Osteoblast (primary cell): ENCODE data around the gene IL4I1. TPM values are rescaled to one million over a fixed set of nuclear protein-coding genes. Genes with fewer than 3 reads are reported as not detected.

Experiments used
- DNase-seq: peaks from one replicate; pipeline ENCODE4 v3.0.0; 2011; ENCODE audit warnings: low spot score, mixed read lengths; ENCODE audit not compliant: insufficient read length; ENCODE audit errors: missing footprints
- H2AFZ ChIP-seq: 2 replicates; pipeline ENCODE4 v1.6.0; 2011; ENCODE audit warnings: mild to moderate bottlenecking, low read length
- H3K27ac ChIP-seq: 2 replicates; pipeline ENCODE4 v1.5.1; 2011; ENCODE audit warnings: mild to moderate bottlenecking, low read depth, low read length, moderate library complexity
- H3K27me3 ChIP-seq: 2 replicates; pipeline ENCODE4 v1.6.0; 2012; ENCODE audit warnings: mild to moderate bottlenecking, control low read depth, inconsistent platforms, low read length, moderate library complexity; ENCODE audit not compliant: insufficient read depth
- H3K36me3 ChIP-seq: 2 replicates; pipeline ENCODE4 v1.5.1; 2011; ENCODE audit warnings: mild to moderate bottlenecking, low read length, control low read depth, moderate library complexity; ENCODE audit not compliant: insufficient read depth
- H3K4me1 ChIP-seq: 2 replicates; pipeline ENCODE4 v1.5.1; 2011; ENCODE audit warnings: mild to moderate bottlenecking, low read length, control low read depth, moderate library complexity; ENCODE audit not compliant: insufficient read depth
- H3K4me2 ChIP-seq: 2 replicates; pipeline ENCODE4 v1.6.0; 2011; ENCODE audit warnings: mild to moderate bottlenecking, low read length; ENCODE audit not compliant: insufficient read depth
- H3K4me3 ChIP-seq: fragments of 200-600 bp; sonication (generic); 3 replicates; pipeline ENCODE4 v1.5.1; 2012; ENCODE audit warnings: mild to moderate bottlenecking, low read length, inconsistent platforms; ENCODE audit not compliant: insufficient read depth
- H3K79me2 ChIP-seq: 2 replicates; pipeline ENCODE4 v1.6.0; 2012; ENCODE audit warnings: mild to moderate bottlenecking, low read length, control low read depth, inconsistent platforms; ENCODE audit not compliant: insufficient read depth
- H3K9me3 ChIP-seq: 2 replicates; pipeline ENCODE4 v1.5.1; 2011; ENCODE audit warnings: low read depth, low read length, control low read depth
- H4K20me1 ChIP-seq: 2 replicates; pipeline ENCODE4 v1.6.0; 2012; ENCODE audit warnings: mild to moderate bottlenecking, low read length, control low read depth; ENCODE audit not compliant: insufficient read depth
- total RNA-seq: library from RNA; depleted of rRNA; stranded (reverse); fragments of >200 nt; gene quantifications from 2 replicates; pipeline ENCODE4 v1.2.3, GENCODE V29; 2012
- TF ChIP-seq, protein P1 (sequence below): IDR thresholded peaks from 2 replicates; pipeline ENCODE4 v1.5.1; 2011; ENCODE audit warnings: mild to moderate bottlenecking, low read depth, low read length, moderate library complexity; ENCODE audit errors: extremely low read depth

Gene IL4I1
- total RNA-seq, 1 donor = 1.4 TPM

DNA sequence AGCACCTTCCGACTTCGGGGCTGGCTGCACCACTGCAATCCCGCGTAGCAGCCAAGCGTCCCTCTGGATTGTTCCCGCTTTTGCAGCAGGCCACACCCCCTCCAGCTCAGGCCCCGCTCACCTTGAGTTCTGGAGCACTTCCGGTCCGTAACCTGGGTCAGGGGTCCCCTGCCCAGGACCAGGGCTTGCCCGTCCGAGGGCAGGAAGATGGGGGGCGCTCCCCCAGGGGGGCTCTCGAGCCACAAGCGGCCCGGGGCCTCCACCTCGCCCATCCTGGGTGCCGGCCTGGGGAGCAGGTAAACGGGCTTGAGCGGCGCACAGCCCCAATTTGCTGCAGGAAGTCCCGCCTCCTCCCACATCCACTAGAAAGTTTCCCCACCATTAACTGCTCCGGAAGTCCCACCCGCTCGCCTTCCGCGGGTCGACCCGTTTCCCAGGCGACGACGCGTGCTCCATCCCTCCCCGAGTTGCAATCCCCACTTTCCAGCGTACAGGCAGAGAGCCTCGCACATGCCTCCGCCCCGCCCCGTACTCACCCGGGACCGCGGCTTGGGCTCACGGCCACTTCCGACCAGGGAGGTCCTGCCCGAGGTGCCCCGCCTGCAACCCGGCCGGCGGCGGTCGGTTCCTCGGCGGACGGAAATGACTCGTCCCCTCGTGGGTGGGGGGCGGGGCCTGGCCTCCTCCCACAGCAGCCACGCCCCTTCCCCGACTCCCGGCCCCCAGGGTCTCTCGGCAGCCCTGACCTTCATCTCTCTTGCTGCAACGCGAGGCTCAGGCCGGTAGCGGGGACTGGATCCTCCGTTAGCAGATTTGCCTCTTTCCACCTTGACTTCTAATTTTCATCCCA, 29.5 kb downstream of the IL4I1 start, which contains the start of gene PNKP:
Gene PNKP (minus strand): TSS at position 644 of the 850 bp plus-strand sequence. CDS start 372 bp downstream, at position 272.
- H2AFZ ChIP-seq = peak within 1 kb of the TSS; percentile 87
- H4K20me1 ChIP-seq = peaks cover 23% of the 10 kb centered on the region
- peak within 1 kb of the TSS; percentile 94 for H3K4me2 ChIP-seq
- peaks cover 59% of the 10 kb centered on the region for H3K79me2 ChIP-seq
- H3K27me3 ChIP-seq = no peaks in the 10 kb centered on the region
- peaks cover 37% of the 10 kb centered on the region for H3K36me3 ChIP-seq
- H3K4me3 ChIP-seq = peak within 1 kb of the TSS; percentile 95
- DNase-seq = peak; percentile 99
- TF ChIP-seq, protein P1, sequence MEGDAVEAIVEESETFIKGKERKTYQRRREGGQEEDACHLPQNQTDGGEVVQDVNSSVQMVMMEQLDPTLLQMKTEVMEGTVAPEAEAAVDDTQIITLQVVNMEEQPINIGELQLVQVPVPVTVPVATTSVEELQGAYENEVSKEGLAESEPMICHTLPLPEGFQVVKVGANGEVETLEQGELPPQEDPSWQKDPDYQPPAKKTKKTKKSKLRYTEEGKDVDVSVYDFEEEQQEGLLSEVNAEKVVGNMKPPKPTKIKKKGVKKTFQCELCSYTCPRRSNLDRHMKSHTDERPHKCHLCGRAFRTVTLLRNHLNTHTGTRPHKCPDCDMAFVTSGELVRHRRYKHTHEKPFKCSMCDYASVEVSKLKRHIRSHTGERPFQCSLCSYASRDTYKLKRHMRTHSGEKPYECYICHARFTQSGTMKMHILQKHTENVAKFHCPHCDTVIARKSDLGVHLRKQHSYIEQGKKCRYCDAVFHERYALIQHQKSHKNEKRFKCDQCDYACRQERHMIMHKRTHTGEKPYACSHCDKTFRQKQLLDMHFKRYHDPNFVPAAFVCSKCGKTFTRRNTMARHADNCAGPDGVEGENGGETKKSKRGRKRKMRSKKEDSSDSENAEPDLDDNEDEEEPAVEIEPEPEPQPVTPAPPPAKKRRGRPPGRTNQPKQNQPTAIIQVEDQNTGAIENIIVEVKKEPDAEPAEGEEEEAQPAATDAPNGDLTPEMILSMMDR = no peak
- peaks cover 33% of the 10 kb centered on the region for H3K4me1 ChIP-seq
- H3K27ac ChIP-seq = peak within 1 kb of the TSS; percentile 91
- no peaks in the 10 kb centered on the region for H3K9me3 ChIP-seq

DNA sequence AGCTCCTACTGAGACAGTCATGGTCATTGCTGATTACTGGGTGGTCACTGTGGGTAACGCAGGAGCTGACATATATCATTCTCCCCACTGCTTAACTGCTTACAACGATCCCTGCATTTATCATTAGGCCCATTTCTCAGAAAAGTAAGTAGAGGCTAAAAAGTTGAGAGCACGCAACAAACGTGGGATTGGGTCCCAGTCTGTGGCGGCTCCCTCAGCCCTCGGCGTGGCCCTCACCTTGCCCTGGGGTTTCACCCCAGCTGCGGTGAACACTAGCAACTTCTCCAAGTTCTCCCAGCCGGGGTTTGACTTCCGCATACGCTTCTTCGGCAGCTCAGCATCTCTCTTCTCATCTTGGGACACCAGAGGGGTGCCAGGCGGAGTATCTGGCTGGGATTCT, 31.8 kb downstream of the IL4I1 start:
- Histone ChIP-seq H3K27me3 (no peaks in the 10 kb centered on the region), H2AFZ (no peak overlapping the region), H3K9me3 (no peaks in the 10 kb centered on the region), H4K20me1 (peaks cover 29% of the 10 kb centered on the region), H3K79me2 (peaks cover 41% of the 10 kb centered on the region), H3K4me2 (peak overlapping the region; percentile 94), H3K36me3 (peaks cover 36% of the 10 kb centered on the region), H3K27ac (no peak overlapping the region), H3K4me3 (no peak overlapping the region), H3K4me1 (peaks cover 26% of the 10 kb centered on the region)
- TF ChIP-seq, protein P1 = no peak
- DNase-seq = no peak

DNA sequence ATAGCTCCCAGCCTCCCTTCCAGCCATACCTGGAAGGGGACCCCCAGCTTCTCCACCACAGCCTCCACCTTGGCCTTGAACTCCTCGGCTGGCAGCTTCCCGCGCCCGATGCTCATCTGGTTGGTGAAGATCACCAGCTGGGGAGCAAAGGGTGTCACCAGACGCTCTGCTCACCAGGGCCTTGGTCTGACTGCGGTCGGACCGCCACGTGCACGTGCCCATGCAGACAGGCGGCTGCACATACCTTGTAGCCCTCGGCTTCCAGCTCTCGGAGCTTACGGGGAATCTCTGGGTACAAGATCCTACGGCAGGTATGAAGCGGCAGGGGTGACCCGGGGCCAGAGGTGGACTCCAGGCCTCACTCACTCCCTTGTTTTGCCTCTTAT, 32.8 kb downstream of the IL4I1 start:
- peaks cover 40% of the 10 kb centered on the region for H3K36me3 ChIP-seq
- H2AFZ ChIP-seq = no peak overlapping the region
- H3K27ac ChIP-seq = no peak overlapping the region
- no peak overlapping the region for H3K4me3 ChIP-seq
- no peaks in the 10 kb centered on the region for H3K27me3 ChIP-seq
- TF ChIP-seq, protein P1 = no peak
- H3K9me3 ChIP-seq = no peaks in the 10 kb centered on the region
- H3K4me1 ChIP-seq = peaks cover 30% of the 10 kb centered on the region
- H3K79me2 ChIP-seq = peaks cover 41% of the 10 kb centered on the region
- peaks cover 29% of the 10 kb centered on the region for H4K20me1 ChIP-seq
- H3K4me2 ChIP-seq = no peak overlapping the region
- DNase-seq = no peak

DNA sequence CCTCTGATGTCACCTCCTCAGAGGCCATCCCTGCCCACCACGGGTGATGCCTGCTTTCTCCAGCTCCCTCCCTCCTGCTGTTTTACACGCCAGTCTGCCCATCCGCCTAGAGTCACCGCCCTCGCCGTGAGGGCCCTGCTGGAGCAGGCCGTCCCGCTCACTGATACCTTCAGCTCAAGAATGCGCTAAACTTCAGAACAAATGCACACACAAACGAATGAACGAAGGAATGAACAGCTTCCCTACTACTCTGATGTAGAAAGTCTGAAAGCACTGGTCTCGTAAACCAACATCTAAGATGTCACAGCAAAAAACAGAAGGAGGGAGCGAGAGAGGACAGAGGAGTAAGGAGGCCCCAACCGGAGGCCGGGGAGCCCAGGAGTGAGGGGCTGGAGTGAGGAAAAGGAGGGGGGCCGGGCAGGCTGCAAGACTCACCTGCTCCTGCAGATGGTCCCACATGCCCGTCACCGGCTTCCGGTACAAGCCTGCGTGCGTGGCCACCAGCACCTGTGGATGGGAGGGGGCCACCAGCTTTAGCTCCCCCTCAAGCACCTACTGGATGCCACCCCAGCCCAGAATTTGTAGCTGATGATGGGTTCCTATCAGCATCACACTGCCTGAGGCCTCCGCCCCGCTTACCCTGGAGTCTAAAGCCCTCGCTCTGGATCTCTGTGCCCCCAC, 33.3 kb downstream of the IL4I1 start:
- TF ChIP-seq, protein P1 = no peak
- Histone ChIP-seq H3K4me2 (no peak overlapping the region), H3K4me1 (peaks cover 30% of the 10 kb centered on the region), H3K27ac (no peak overlapping the region), H2AFZ (no peak overlapping the region), H3K27me3 (no peaks in the 10 kb centered on the region), H3K79me2 (peaks cover 41% of the 10 kb centered on the region), H3K36me3 (peaks cover 45% of the 10 kb centered on the region), H3K4me3 (no peak overlapping the region), H4K20me1 (peaks cover 29% of the 10 kb centered on the region), H3K9me3 (no peaks in the 10 kb centered on the region)
- DNase-seq = no peak
